Spleen (tissue), 11 donors: ENCODE measurements around the gene ZNF277. TPM values are rescaled to one million over a fixed set of nuclear protein-coding genes. Genes with fewer than 3 reads are reported as not detected.

ENCODE experiments used
- DNase-seq: peaks from one replicate; pipeline ENCODE4 v3.0.0-alpha.2; 2020
- H3K27ac ChIP-seq, 8 donors: fragments of 200-600 bp; sonication (generic) in 7 of 8; 1 replicate in 4 of 8; 2 replicates in 4 of 8; pipeline versions ENCODE4 v1.5.0 to v1.8.0; 2016 to 2021; ENCODE audit warnings: inconsistent platforms in 4 of 8, mild to moderate bottlenecking in 4 of 8, moderate library complexity in 1 of 8
- H3K27me3 ChIP-seq, 7 donors: fragments of 200-600 bp; sonication (generic) in 6 of 7; replicated peaks in 1 of 7; 1 replicate in 4 of 7; 2 replicates in 3 of 7; pipeline versions ENCODE4 v1.5.0 to v1.8.0; 2016 to 2021; ENCODE audit warnings: inconsistent platforms in 3 of 7, mild to moderate bottlenecking in 1 of 7
- H3K36me3 ChIP-seq, 6 donors: fragments of 200-600 bp; sonication (generic) in 5 of 6; 1 replicate in 4 of 6; 2 replicates in 2 of 6; pipeline versions ENCODE4 v1.5.0 to v1.8.0; 2016 to 2021; ENCODE audit warnings: inconsistent platforms in 2 of 6
- H3K4me1 ChIP-seq, 6 donors: fragments of 200-600 bp; sonication (generic) in 5 of 6; 1 replicate in 3 of 6; 2 replicates in 3 of 6; pipeline versions ENCODE4 v1.5.0 to v1.8.0; 2016 to 2021; ENCODE audit warnings: inconsistent platforms in 3 of 6
- H3K4me3 ChIP-seq, 8 donors: fragments of 200-600 bp; sonication (generic) in 7 of 8; 1 replicate in 4 of 8; 2 replicates in 4 of 8; pipeline versions ENCODE4 v1.5.0 to v1.8.0; 2016 to 2021; ENCODE audit warnings: inconsistent platforms in 4 of 8, mild to moderate bottlenecking in 4 of 8, moderate library complexity in 2 of 8
- H3K9me3 ChIP-seq, 8 donors: fragments of 200-600 bp; sonication (generic) in 7 of 8; 1 replicate in 4 of 8; 2 replicates in 4 of 8; pipeline versions ENCODE4 v1.5.0 to v1.8.0; 2016 to 2021; ENCODE audit warnings: inconsistent platforms in 4 of 8
- CTCF ChIP-seq, 11 experiments: fragments of 200-600 bp in 7 of 11; fragments of 450-650 bp in 4 of 11; sonication (generic) in 4 of 11; IDR thresholded peaks in 8 of 11; conservative IDR thresholded peaks in 3 of 11; 1 replicate in 7 of 11; 2 replicates in 4 of 11; pipeline versions ENCODE4 v1.4.0 to v1.8.0; 2016 to 2021; ENCODE audit warnings: antibody characterized with exemption in 11 of 11, inconsistent platforms in 4 of 11, mild to moderate bottlenecking in 1 of 11
- POLR2A ChIP-seq, 3 donors: fragments of 450-650 bp; IDR thresholded peaks; one replicate each; pipeline ENCODE4 v1.5.1; 2017; ENCODE audit warnings: antibody characterized with exemption in 3 of 3, mild to moderate bottlenecking in 1 of 3
- POLR2AphosphoS5 ChIP-seq, 3 donors: sonication (generic); formaldehyde crosslinking; IDR thresholded peaks; one replicate each; pipeline ENCODE4 v1.5.1; 2017; ENCODE audit warnings: antibody characterized with exemption in 3 of 3
- WGBS, 5 donors: extraction: QIAGEN DNeasy Blood & Tissue Kit in 3 of 5; methylation state at CpG; one replicate each; pipeline versions ENCODE4 v1.1.5 to v1.1.7; 2013 to 2018; 5-methylcytosine and 5-hydroxymethylcytosine counted together
- intact Hi-C: fragments of 100-400 bp; cut with DNase I; formaldehyde crosslinking; loops from one replicate; pipeline ENCODE4 v1.15.0; 2023; ENCODE audit warnings: low total_unique reads
- polyA plus RNA-seq, 3 donors: library from polyadenylated mRNA; stranded (reverse); fragments of 200-250 nt; gene quantifications; one replicate each; pipeline ENCODE4 v1.2.1, GENCODE V29; 2013
- total RNA-seq, 7 donors: library from RNA; depleted of rRNA in 3 of 7; stranded (reverse); fragments of >200 nt in 3 of 7; fragmentation: NEBNext Ultra II Directional in 4 of 7; extraction: Animal tissue kit (Norgen Biotek cat#: 25700) in 4 of 7; gene quantifications; one replicate each; pipeline versions ENCODE4 v1.1.0 to v1.2.1, GENCODE V29; 2016 to 2021
- donor health status: healthy with polysubstance abuse.
- donor health status: DM: no; HTN: no; CAD: no; lungs with moderate emphysema.
- donor health status: DM: no; HTN: no; CAD: no.
- donor health status: Bipolar disorder and iron deficiency.
- donor health status: healthy.
- donor health status: DM: no; HTN: no; CAD: no.
- donor health status: DM: yes; HTN: yes; CAD: no.

ZNF277 gene
- total and polyA plus RNA-seq, 10 donors = 14.5 to 36.1 (median 19.6) TPM

GRCh38 chr7:112255388-112255720 lies 48.9 kb downstream of the ZNF277 start:
- H3K4me1 ChIP-seq = peaks cover 0 to 14% (median 2%) of the 10 kb centered on the region in 6 donors
- no peaks in the 10 kb centered on the region for H3K9me3 ChIP-seq
- H3K27ac ChIP-seq = no peak overlapping the region
- TF ChIP-seq CTCF (IDR thresholded peaks at IDR 0.05 in 8 of 11, conservative IDR thresholded peaks at IDR 0.05 in 3 of 11) (no peak), POLR2AphosphoS5 (IDR thresholded peaks at IDR 0.05) (no peak), POLR2A (IDR thresholded peaks at IDR 0.05) (no peak)
- no peaks in the 10 kb centered on the region for H3K36me3 ChIP-seq
- intact Hi-C loops = no loop called here
- H3K27me3 ChIP-seq = no peaks in the 10 kb centered on the region
- no peak for DNase-seq
- no peak overlapping the region for H3K4me3 ChIP-seq

- H3K4me1 ChIP-seq = peaks cover 0 to 14% (median 2%) of the 10 kb centered on the region in 6 donors
- H3K27ac ChIP-seq = no peak overlapping the region
- H3K4me3 ChIP-seq = no peak overlapping the region
- no peak for DNase-seq
- intact Hi-C loops = no loop called here
- 95 to 99% (median 96%) methylated on average over 2 of the region's 2 CpGs for WGBS, 5 donors
- TF ChIP-seq POLR2A (IDR thresholded peaks at IDR 0.05) (no peak), CTCF (IDR thresholded peaks at IDR 0.05 in 8 of 11, conservative IDR thresholded peaks at IDR 0.05 in 3 of 11) (no peak), POLR2AphosphoS5 (IDR thresholded peaks at IDR 0.05) (no peak)
- no peaks in the 10 kb centered on the region for H3K9me3 ChIP-seq
- H3K27me3 ChIP-seq = no peaks in the 10 kb centered on the region
- no peaks in the 10 kb centered on the region for H3K36me3 ChIP-seq
Measured at GRCh38 chr7:112257073-112257472, 50.6 kb downstream of the ZNF277 start.

- TF ChIP-seq POLR2A (IDR thresholded peaks at IDR 0.05) (no peak), POLR2AphosphoS5 (IDR thresholded peaks at IDR 0.05) (no peak), CTCF (IDR thresholded peaks at IDR 0.05 in 8 of 11, conservative IDR thresholded peaks at IDR 0.05 in 3 of 11) (no peak)
- Histone ChIP-seq H3K36me3 (no peaks in the 10 kb centered on the region), H3K4me3 (no peak overlapping the region), H3K27me3 (no peaks in the 10 kb centered on the region), H3K27ac (no peak overlapping the region), H3K4me1 (peaks cover 0 to 10% (median under 1%) of the 10 kb centered on the region in 6 donors), H3K9me3 (no peaks in the 10 kb centered on the region)
- intact Hi-C loops = no loop called here
- 94 to 99% (median 97%) methylated on average over 2 of the region's 2 CpGs for WGBS, 5 donors
- DNase-seq = no peak
Measured at GRCh38 chr7:112260911-112261310, 54.4 kb downstream of the ZNF277 start.

GRCh38 chr7:112262036-112262435 lies 55.5 kb downstream of the ZNF277 start:
- Histone ChIP-seq H3K4me3 (no peak overlapping the region), H3K9me3 (no peaks in the 10 kb centered on the region), H3K27ac (no peak overlapping the region), H3K4me1 (peaks cover 0 to 21% (median 10%) of the 10 kb centered on the region in 6 donors), H3K27me3 (no peaks in the 10 kb centered on the region), H3K36me3 (no peaks in the 10 kb centered on the region)
- no peak for TF ChIP-seq CTCF (IDR thresholded peaks at IDR 0.05 in 8 of 11, conservative IDR thresholded peaks at IDR 0.05 in 3 of 11)
- no peak for TF ChIP-seq POLR2A (IDR thresholded peaks at IDR 0.05)
- no peak for TF ChIP-seq POLR2AphosphoS5 (IDR thresholded peaks at IDR 0.05)
- intact Hi-C loops = no loop called here
- DNase-seq = no peak
- 86 to 91% (median 90%) methylated on average over 3 of the region's 3 CpGs for WGBS, 5 donors
